ENCODE data around the gene TSC2.
"Not testable (repeated sequence)": the region's sequence is repeated elsewhere in the genome, so short reads cannot be mapped to it uniquely, and the experiment has no call there.

Gene TSC2

GRCh38 chr16:2106211-2106610, 58.4 kb downstream of the TSC2 start:
- not testable (repeated sequence) for DNase-seq (ENCODE audit: low read depth)

GRCh38 chr16:2107121-2107790, 59.5 kb downstream of the TSC2 start:
- not testable (repeated sequence) for DNase-seq (ENCODE audit: low read depth)

- DNase-seq (ENCODE audit: low read depth): not testable (repeated sequence)
These were observed 60.0 kb downstream of the TSC2 start for GRCh38 chr16:2107791-2108125.

- DNase-seq (ENCODE audit: low read depth): not testable (repeated sequence)
These were observed 60.9 kb downstream of the TSC2 start for GRCh38 chr16:2108446-2109270.

- DNase-seq (ENCODE audit: low read depth): not testable (repeated sequence)
These were observed 61.4 kb downstream of the TSC2 start for GRCh38 chr16:2109271-2109580.

- not testable (repeated sequence) for DNase-seq (ENCODE audit: low read depth)
These were observed 62.1 kb downstream of the TSC2 start for GRCh38 chr16:2109872-2110271.

- DNase-seq (ENCODE audit: low read depth): not testable (repeated sequence)
These were observed 62.7 kb downstream of the TSC2 start for GRCh38 chr16:2110332-2111008.

GRCh38 chr16:2111009-2111353, 63.2 kb downstream of the TSC2 start:
- DNase-seq (ENCODE audit: low read depth): not testable (repeated sequence)

GRCh38 chr16:2111412-2112335, 63.9 kb downstream of the TSC2 start:
- not testable (repeated sequence) for DNase-seq (ENCODE audit: low read depth)

- not testable (repeated sequence) for DNase-seq (ENCODE audit: low read depth)
These were observed 64.8 kb downstream of the TSC2 start for GRCh38 chr16:2112539-2113106.

GRCh38 chr16:2114225-2114624, 66.4 kb downstream of the TSC2 start:
- DNase-seq (ENCODE audit: low read depth): not testable (repeated sequence)

GRCh38 chr16:2114885-2115590, 67.3 kb downstream of the TSC2 start:
- not testable (repeated sequence) for DNase-seq (ENCODE audit: low read depth)

GRCh38 chr16:2115591-2115973, 67.8 kb downstream of the TSC2 start:
- no peak for DNase-seq (ENCODE audit: low read depth)

GRCh38 chr16:2116428-2116827, 68.6 kb downstream of the TSC2 start:
- DNase-seq (ENCODE audit: low read depth): not testable (repeated sequence)

GRCh38 chr16:2117341-2117740, 69.6 kb downstream of the TSC2 start:
- DNase-seq (ENCODE audit: low read depth): not testable (repeated sequence)

GRCh38 chr16:2117960-2118722, 70.4 kb downstream of the TSC2 start:
- not testable (repeated sequence) for DNase-seq (ENCODE audit: low read depth)

GRCh38 chr16:2121325-2121724, 73.5 kb downstream of the TSC2 start:
- not testable (repeated sequence) for DNase-seq (ENCODE audit: low read depth)

GRCh38 chr16:2121853-2122252, 74.1 kb downstream of the TSC2 start:
- DNase-seq (ENCODE audit: low read depth): no peak

- no peak for DNase-seq (ENCODE audit: low read depth)
These were observed 74.6 kb downstream of the TSC2 start for GRCh38 chr16:2122429-2122828.

All from activated T-helper 1 cell treated with Interleukin-2 at 50 U/mL for 16 hours (primary cell).